Stimulated activated naive CD8-positive, alpha-beta T cell treated with anti-CD3 and anti-CD28 coated beads, Interleukin-15, Interleukin-2, amounts not matched to agents 100 U/mL and 50 U/mL, for 24 hours (primary cell): Measurements from ENCODE around the gene KLHL18.
A peak's percentile ranks its signal among the peaks of the same experiment; 100 is the strongest.
"Not testable (repeated sequence)": the region's sequence is repeated elsewhere in the genome, so short reads cannot be mapped to it uniquely, and the experiment has no call there.

Source experiments
- ATAC-seq: fragments of 150-1000 bp; cut with Tn5 transposase; one replicate; pipeline ENCODE4 v1.10.0; 2021
- DNase-seq: peaks from one replicate; pipeline ENCODE4 v3.0.0; 2021

The KLHL18 gene

GRCh38 chr3:47314056-47314764 is 31.5 kb downstream of the KLHL18 start:
- no peak for ATAC-seq
- no peak for DNase-seq

- ATAC-seq = no peak
- DNase-seq = no peak
These were observed 32.4 kb downstream of the KLHL18 start for GRCh38 chr3:47315069-47315647.

- not testable (repeated sequence) for DNase-seq, ATAC-seq
These were observed 33.4 kb downstream of the KLHL18 start for GRCh38 chr3:47316151-47316550.

- ATAC-seq (no peak), DNase-seq (no peak)
These were observed 36.2 kb downstream of the KLHL18 start for GRCh38 chr3:47318916-47319315.

- DNase-seq (no peak), ATAC-seq (no peak)
These were observed 37.2 kb downstream of the KLHL18 start for GRCh38 chr3:47319956-47320355.

- ATAC-seq (peak; percentile 68), DNase-seq (no peak)
These were observed 40.9 kb downstream of the KLHL18 start for GRCh38 chr3:47323431-47324277.

DNA sequence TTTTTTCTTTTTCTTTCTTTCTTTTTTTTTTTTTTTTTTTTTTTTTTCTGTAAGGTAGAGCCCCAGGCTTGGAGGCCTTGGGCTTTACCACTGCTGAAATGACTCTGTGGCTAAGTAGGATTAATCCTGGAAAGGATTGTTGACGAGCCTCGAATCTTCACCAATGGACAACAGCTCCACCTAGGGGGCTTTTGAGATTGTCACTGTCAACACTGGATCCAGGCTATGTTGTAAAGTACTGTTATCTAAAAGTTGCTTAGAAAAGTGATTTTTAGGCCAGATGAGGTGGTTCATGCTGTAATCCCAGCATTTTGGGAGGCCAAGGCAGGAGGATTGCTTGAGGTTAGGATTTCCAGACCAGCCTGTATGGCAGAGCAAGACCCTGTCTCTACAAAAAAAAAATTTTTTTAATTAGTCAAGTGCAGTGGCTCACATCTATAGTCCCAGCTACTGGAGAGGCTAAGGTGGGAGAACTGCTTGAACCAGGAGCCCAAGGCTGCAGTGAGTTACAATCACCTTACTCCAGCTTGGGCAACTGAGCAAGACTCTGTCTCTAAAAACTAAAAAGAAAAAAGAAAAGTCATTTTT is 41.6 kb downstream of the KLHL18 start:
- ATAC-seq = peak; percentile 40
- DNase-seq = peak; percentile 44

DNA sequence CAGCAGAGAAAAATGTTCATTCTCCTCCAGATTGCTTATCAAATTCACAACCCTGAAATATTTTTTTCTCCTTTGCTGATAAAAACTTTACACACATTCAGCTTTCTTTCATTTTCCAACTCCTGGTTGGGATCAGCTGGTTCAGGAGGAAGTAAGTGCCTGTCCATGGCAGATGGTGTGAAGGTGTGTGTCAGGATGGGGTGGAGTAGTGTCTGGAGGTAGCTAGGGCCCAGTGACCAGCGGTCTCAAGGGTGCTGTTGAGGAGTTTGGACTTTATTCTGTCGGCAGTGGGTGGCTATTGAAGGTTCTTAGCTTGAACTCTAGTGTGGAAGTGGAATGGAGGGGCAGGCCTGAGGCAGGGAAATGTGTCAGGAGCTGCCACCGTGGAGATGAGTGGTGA is 51.2 kb downstream of the KLHL18 start:
- no peak for ATAC-seq

GRCh38 chr3:47337656-47338055 is 54.9 kb downstream of the KLHL18 start:
- DNase-seq (no peak), ATAC-seq (no peak)

More for the DNA sequence above, 51.2 kb downstream of the KLHL18 start:
- no peak for DNase-seq

GRCh38 chr3:47339951-47340350 is 57.2 kb downstream of the KLHL18 start:
- ATAC-seq (no peak), DNase-seq (no peak)

- DNase-seq (no peak), ATAC-seq (no peak)
These were observed 58.1 kb downstream of the KLHL18 start for GRCh38 chr3:47340866-47341265.

DNA sequence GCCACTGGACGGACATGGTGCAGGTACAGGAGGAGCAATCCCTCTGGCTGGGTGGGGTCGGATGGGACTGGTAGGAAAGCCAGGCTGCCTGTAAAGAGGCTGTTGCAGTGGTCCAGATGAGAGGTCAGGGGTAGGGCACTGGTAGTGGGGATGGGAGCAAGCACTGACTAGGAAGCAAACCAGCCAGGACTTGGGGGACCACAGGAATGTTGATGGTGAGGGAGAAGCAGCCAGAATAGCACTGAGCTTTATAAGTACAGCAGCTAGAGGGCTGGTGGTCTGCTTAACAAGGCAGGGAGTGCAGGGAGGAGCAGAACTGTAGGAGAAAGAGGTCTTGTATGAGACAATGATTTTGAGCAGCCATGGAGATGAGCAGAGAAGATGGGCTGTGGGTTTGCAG is 59.4 kb downstream of the KLHL18 start:
- no peak for DNase-seq
- ATAC-seq = no peak

DNA sequence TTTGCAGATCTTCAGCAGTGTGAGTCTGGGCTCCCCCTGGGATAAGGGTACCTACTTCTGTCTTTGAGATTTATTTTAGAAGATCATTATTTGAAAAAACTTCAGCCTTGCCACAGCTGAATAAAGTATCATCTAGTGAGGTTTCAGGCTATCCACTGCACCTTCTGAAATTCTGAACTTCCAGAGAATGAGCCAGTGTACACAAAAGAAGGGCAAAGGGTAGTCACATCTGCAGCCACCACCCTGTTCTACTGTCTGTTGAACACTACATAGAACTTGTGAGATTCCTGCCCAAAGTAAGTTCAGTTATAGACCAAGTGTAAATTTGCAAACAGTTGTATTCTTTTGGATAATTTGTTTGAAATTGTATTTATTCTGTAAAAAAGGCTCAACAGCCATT is 60.1 kb downstream of the KLHL18 start:
- ATAC-seq = no peak
- DNase-seq = no peak

DNA sequence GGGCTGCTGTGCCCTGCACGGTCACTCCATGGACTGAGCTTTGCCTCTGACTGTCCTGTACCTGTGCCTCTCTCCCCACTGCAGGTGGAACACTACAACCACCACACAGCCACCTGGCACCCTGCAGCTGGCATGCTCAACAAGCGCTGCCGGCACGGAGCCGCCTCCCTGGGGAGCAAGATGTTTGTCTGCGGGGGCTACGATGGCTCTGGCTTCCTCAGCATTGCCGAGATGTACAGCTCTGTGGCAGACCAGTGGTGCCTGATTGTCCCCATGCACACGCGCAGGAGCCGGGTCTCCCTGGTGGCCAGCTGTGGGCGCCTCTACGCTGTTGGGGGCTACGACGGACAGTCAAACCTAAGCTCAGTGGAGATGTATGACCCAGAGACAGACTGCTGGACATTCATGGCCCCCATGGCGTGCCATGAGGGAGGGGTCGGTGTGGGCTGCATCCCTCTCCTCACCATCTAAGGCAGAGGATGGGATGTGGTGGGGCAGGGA is 60.8 kb downstream of the KLHL18 start:
- ATAC-seq (peak; percentile 6), DNase-seq (no peak)

DNA sequence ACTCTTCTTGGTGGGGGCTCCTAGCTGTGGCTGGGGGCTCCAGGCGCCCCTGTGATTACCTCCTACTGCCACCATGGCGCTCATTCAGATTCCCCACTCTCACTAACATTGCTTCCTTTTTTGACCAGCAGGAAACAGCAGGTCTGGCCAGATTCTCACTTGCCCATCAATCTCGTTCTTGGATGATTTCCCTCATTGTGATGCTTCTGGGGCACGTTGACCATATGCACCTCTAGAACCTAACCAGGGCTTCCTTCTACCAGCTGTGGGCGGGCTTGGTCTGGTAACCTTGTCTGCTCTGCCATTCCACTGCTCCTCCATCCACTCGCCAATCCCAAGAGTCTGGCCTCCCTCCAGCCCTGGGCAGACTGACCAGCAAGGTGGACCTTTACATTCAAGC is 62.2 kb downstream of the KLHL18 start:
- DNase-seq (no peak), ATAC-seq (no peak)

- no peak for ATAC-seq
- no peak for DNase-seq
These were observed 64.6 kb downstream of the KLHL18 start for GRCh38 chr3:47347217-47347801.

DNA sequence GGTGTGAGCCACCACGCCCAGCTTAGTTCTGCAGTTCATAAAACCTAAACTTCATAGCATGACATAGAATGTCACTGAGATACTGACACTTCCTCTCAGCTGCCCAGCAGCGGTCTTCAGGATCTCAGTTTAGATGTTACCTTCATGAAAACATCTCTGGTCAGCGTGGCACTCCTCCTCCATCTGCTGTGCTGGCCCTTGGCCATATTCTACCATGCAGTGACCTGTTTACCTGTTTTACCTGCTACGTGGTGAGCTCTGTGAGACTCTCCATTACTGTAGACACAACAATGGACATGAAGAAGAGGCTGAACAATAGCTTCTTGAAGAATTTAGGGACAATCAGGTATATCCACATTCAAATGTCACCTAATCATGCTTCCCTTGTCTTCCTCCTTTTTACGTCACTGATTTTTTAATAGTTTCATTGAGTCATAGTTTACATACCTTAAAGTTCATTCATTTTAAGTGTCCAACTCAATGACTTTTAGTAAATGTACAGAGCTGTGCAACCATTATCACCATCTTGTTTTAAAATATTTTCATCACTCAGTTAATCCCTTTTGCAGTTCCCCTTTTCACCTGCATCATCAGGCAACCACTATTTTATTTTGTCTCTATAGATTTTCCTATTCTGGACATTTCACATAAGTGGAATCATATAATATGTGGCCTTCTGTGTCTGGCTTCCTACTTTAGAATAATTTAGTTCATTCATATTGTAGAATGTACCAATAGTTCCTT is 65.8 kb downstream of the KLHL18 start:
- no peak for ATAC-seq
- DNase-seq = no peak

GRCh38 chr3:47355010-47355409 is 72.3 kb downstream of the KLHL18 start:
- no peak for ATAC-seq

GRCh38 chr3:47356201-47356600 is 73.5 kb downstream of the KLHL18 start:
- ATAC-seq = no peak
- DNase-seq = no peak

More at GRCh38 chr3:47355010-47355409, 72.3 kb downstream of the KLHL18 start:
- DNase-seq = no peak

DNA sequence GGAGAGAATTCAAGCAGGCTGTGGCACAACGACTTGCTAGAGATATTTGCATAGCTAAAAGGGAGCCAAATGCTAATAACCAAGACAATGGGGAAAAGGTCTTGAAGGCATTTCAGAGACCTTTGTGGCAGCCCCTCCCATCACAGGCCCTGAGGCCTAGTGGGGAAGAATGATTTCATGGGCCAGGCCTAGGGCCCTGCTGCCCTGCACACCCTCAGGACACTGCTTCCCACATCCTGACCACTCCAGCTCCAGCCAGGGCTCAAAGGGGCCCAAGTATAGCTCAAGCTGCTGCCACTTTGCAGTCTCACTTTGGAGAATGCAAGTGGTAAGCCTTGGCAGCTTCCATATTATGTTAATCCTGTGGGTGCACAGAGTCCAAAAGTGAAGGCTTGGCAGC is 76.6 kb downstream of the KLHL18 start:
- ATAC-seq = no peak
- no peak for DNase-seq

DNA sequence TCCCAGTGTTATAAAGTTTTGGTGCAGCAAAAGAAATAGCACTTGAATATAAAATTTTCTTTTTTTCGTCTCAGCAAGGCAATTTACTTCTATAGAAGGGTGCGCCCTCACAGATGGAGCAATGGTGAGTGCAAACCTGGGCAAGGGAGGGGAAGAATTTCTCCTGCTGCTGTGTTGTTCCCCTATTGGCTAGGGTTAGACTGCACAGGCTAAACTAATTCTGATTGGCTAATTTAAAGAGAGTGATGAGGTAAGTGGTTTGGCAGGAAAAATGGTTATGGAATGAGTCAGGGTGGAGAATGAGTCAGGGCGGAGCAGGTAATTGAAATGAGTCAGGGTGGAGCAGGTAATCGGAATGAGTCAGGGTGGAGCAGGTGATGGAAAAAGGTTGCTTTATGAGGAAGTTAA is 77.4 kb downstream of the KLHL18 start:
- DNase-seq = not testable (repeated sequence)
- ATAC-seq = peak; percentile 32
